GM20431 (cell line): Measurements from ENCODE around the gene ZNF174.

Experiments used
- in situ Hi-C: fragments of 300-500 bp; cut with MseI, MboI; formaldehyde crosslinking; loops from one replicate; pipeline ENCODE4 v1.15.0; 2020; ENCODE audit warnings: low sequenced_read_pairs; ENCODE audit not compliant: unreplicated experiment

The ZNF174 gene

DNA sequence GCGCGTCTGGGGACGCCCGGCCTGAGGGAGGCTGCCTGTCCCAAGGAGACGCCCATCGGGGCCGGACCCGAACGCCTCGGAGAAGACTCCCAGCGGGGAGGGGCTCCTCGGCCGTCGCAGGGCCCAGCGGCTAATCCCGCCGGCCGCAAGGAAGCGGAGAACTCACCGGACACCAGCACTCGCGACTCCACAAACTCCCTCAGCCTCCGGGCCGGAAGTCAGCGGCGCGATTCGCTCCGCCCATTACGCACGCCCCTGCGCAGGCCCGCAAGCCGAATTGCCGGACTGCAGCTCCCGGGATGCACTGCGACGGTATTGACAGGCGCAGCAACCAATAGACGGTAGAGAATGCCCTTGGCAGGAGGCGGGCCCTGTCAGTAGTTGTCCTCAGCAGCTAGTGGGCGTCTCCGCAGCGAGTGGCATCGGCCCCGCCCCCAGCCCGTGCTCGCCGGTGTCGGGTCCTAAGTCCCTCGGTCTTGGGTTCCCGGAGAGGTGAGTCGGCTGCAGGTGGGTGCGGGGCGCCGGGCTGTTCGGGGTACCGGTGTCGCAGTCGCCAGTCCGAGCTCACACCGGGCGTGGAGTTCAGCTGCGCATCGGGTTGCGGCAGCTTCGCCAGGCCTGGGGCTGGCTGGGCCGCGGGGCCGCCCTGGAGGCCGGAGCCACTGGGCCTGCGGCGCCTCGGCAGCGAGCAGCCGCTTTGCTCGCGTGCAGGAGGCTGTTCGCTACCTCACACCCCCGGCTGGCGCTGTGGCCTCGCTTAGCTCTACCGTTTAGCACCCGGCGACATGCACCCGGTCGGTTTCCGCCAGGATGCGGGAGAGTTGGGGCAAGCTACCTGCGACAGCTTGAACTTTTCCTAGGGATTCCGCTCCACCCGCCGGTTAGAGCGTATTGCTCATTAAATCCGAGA lies at the start of gene ZNF174, which contains the start of gene ZSCAN32:
Gene ZNF174, plus strand, starts transcription at position 437 of the 910 bp plus-strand sequence. CDS start 790 bp downstream, outside the sequence.
Gene ZSCAN32, minus strand, starts transcription at position 226 of the 910 bp plus-strand sequence. CDS start 3,447 bp downstream, outside the sequence.
- in situ Hi-C loops: no loop called here

DNA sequence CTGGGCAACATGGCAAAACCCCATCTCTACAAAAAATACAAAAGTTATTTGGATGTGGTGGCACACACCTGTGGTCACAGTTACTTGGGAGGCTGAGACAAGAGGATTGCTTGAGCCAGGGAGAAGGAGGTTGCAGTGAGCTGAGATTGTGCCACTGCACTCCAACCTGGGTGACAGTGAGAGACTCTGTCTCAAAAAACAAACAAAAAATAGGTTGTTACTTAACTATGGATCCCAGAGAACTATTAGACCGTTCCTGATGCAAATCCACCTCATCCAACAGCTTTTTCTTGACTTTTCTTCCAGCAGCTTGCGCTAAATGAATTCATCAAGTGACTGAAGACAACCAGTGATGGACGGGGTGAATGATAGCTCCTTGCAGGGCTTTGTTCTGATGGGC lies 45.4 kb upstream of the ZNF174 start, which contains the start of gene OR2C1:
Gene OR2C1, plus strand, starts transcription at position 301 of the 400 bp plus-strand sequence. Its CDS starts 52 bp downstream, at position 353.
- in situ Hi-C loops: no loop called here

DNA sequence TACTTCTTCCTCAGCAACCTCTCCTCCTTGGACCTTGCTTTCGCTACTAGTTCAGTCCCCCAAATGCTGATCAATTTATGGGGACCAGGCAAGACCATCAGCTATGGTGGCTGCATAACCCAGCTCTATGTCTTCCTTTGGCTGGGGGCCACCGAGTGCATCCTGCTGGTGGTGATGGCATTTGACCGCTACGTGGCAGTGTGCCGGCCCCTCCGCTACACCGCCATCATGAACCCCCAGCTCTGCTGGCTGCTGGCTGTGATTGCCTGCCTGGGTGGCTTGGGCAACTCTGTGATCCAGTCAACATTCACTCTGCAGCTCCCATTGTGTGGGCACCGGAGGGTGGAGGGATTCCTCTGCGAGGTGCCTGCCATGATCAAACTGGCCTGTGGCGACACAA lies 44.9 kb upstream of the ZNF174 start:
- in situ Hi-C loops: no loop called here

DNA sequence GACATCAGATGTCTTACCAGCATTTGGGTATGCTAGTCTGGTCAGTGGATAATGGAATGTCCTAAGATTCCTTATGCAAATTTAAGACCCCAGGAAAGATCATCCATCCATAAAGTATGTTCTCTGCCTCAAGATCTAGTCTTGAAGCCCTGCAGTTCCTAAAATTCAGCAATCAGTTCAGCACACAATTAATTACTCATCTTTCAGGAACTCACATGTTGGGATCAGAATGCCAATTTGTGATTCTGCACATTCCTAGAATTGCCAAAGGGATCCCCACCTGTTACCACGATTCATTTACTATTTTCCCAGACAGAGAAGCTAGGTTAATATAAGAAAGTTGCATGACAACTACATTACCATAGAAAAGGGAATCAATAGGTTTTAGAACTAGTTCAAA lies 42.1 kb upstream of the ZNF174 start:
- in situ Hi-C loops: no loop called here

DNA sequence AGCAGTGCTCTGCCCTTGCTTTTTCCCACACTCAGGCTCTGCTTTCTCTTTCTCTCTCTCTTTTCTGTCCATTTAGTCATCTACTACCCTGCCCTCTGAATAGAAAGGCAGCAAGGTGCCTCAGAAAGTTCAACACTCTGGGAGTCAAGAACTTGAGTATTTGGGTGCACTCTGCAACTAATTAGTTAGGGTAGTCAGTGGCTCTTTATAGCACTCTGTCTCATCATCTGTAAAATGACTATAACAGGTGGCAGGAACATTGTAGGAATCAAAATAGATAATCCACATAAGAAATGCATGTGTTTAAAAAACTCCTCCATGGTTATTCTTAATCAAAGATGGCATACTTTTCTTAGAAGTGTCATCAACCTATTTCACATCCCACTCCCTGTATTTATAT lies 38.1 kb upstream of the ZNF174 start:
- in situ Hi-C loops: no loop called here

DNA sequence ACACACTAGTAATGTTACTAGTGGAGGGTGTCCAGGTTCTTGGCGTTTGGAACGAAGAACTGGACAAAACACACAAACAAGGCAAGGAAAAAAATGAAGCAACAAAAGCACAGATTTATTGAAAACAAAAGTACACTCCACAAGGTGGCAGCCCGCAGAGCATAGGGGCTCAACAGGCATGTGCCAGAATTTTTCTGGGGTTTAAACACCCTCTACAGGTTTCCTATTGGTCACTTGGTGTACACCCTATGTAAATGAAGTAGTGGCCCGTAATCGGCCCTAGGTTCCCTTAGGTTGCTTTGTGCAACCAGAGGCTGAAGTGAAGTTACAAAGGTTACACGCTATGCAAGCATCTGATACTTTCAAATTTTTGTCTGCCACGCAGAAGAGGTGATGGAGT lies 37.2 kb upstream of the ZNF174 start:
- in situ Hi-C loops: no loop called here

DNA sequence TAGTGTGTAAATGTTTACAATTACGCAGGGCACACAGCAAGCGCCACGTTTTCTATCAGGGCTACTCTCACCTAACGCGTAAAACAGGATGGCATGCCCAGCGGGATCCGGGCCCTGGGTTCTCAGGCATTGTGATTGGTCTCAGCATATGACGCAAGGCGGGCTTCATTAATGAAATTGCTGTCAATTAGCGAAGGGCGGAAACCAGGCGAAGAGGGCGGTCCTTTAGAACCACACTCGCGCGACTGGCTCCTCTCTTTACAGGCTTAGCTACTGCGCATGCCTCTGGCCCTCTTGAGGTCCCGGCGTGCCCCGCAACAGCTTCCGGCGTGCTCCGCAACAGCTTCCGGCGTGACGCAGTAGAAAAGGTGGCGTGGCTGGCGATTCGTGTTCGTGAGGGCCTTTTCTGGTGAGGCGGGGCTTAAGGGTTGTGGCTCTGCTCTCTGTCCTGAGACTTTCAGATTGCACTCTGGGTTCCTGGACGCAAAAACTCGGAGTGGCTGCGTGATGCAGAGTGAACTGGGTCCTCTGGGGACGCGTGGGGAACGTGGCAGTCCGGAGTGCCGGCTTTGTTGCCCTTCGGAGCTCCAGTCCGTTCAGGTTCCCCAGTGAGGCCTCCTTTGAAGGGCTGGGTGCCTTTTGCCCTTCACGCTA lies 36.1 kb upstream of the ZNF174 start:
- in situ Hi-C loops: no loop called here

DNA sequence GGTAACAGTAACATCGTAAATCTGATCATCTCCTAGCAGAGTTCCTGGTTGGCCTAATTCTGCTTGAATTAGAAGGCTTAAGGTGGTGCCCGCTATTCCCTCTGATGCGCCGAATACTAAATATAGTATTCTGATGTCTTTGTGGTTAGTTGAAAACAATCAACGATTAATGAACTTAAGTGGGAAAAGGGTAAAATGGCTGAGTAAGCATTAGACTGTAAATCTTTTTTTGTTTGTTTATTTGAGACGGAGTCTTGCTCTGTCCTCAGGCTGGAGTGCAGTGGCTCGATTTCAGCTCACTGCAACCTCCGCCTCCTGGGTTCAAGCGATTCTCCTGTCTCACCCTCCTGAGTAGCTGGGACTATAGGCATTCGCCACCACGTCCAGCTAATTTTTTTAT lies 31.9 kb upstream of the ZNF174 start:
- in situ Hi-C loops: no loop called here

DNA sequence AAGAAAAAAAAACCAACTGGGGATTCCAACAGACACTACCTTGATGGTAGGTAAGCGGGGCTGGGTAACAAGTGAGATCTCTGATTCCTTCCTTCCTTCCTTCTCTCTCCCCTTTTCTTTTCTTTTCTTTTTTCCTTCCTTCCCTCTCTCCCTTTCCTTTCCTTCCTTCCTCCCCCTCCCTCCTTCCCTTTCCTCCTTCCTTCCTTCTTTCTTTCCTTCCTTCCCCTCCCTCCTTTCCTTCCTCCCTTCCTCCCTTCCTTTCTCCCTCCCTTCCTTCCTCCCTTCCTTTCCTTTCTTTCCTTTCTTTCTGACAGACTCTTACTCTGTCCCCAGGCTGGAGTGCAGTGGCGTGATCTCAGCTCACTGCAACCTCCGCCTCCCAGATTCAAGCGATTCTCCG lies 25.3 kb upstream of the ZNF174 start:
- in situ Hi-C loops: no loop called here

DNA sequence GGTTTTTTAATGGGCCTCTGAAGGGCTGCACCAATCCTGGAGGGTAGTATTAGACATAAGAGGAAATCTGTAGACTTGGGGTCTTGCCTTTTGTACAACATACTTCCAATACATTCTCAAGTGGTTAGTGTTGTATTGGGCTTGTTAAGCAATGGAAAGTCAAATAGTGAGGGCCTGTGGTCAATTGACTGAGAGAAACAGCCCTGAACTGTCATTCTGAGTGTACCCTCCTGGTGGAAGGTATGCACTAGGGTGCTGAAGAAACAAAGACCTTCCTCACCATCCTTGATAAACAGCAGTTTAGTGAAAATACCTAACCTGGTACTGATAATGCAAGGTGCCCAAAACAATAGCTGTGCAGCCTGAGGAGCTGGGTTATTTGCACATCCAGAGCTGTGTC lies 23.1 kb upstream of the ZNF174 start:
- in situ Hi-C loops: no loop called here

DNA sequence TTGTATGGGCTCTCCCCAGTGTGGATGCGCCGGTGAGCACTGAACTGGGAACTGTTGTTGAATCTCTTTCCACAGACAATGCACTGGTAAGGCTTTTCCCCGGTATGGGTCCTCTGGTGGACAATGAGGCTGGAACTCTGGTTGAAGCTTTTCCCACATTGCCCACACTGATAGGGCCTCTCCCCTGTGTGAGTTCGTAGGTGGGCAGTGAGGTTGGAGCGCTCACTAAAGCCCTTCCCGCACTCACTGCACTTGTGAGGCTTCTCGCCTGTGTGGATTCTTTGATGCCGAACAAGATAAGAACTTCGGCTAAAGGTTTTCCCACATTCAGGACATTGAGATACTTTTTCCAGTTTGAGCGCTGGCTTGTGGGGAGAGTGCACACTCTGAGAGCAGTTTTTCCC lies 18.0 kb upstream of the ZNF174 start:
- in situ Hi-C loops: no loop called here

DNA sequence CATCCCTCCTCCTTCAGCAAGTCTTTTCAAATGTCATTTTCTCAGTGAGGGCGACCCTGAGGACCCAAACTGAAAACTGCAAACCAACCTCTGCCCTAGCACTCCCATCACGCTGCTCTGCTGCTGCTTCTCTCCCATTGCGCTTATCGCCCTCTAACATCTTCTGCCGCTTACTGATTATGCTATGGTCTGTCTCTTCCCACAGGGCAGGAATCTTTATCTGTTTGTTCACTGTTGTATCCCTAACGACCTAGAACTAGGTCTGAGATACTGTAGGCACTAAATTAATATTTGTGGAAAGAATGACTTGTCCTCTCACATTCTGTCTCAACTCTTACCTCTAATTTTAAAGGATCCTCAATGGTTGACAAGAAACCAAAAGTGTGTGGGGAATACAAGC lies 12.7 kb upstream of the ZNF174 start:
- in situ Hi-C loops: no loop called here

DNA sequence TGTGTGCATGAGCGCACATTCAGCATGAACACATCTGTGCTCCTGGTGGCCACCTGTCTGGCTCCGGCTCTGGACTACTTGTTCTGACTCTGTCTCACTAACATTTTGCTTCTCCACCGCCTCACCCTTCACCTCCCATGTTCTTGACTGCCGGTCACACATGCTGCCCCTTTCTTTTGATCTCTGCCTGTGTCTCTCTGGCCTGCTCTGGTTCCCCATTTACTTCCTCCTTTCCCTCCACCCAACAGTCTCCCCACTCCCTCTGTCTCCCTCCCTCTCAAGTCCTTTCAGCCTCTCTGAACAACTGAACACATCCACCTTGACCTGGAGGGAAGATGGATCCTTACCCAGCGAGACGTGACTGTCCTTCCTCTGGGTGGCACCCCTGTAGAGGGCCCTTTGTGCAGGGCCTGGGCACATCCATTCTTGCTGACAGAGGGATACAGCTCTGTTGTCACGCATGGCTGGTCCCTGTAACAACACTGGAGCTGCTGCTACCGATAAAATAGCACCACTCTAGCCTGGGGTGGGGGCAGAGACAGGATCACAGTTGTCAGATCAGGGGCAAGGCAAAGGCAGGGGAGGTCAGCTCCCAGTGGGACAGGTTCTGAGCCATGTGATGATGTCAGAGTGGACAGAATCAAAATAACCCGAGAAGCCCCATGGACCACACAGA lies 11.2 kb upstream of the ZNF174 start:
- in situ Hi-C loops: no loop called here

DNA sequence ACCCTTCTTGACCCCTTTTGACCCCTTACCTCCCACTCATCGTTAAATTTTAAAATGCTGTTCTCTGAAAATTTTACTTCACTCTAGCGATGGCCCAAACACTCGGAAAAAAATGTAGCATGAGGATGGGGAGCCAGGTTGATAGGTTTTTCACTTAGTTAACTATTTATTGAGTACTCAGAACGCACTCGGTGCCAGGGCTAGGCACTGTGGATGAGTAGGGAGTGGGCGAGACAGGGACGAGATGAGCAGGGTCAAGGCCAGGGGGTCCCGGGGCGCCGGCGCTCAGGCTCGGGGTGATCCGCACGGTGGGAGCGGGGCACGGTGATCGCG lies 603 bp upstream of the ZNF174 start:
- in situ Hi-C loops: no loop called here

DNA sequence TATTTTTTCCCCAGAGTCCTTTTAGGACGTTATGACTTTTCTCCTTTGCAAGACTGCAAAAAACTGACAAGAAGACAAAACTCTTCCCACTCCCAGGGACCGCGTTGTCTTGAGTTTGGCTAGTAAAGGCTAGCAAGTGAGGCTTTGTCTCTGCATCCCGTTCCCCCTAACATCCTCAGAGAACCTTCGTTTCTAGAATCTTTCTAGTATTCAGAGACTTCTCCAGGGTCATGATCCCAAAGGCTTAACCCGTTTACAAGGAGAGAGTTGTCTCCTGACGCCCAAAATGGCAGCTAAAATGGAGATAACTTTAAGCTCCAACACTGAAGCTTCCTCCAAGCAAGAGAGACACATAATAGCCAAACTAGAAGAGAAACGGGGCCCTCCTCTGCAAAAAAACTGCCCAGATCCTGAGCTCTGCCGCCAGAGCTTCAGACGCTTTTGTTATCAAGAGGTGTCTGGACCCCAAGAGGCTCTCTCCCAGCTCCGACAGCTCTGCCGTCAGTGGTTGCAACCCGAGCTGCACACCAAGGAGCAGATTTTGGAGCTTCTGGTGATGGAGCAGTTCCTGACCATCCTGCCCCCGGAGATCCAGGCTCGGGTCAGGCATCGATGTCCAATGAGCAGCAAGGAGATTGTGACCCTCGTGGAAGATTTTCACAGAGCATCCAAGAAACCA lies 843 bp downstream of the ZNF174 start:
- in situ Hi-C loops: no loop called here

DNA sequence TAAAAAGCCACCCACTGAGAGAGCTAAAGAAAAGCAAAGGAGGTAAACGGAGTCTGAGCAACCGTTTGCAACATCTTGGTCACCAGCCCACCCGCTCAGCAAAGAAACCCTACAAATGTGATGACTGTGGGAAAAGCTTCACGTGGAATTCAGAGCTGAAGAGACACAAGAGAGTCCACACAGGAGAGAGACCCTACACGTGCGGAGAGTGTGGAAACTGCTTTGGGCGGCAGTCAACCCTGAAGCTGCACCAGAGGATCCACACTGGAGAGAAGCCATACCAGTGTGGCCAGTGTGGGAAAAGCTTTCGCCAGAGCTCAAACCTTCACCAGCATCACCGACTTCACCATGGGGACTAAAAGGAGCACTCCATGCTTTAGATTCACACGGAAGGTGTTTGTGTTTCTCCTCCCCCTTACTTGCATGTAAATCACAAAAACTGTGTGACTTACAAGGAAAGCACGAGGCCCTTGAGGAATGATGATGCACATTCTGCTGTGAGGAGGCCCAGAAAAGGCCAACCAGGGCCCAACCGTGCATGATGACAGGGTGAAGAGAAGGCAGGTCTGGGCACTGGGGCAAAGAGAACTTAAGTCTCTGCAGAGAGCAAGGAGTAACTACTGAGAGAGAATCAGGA lies 7.7 kb downstream of the ZNF174 start:
- in situ Hi-C loops: no loop called here

DNA sequence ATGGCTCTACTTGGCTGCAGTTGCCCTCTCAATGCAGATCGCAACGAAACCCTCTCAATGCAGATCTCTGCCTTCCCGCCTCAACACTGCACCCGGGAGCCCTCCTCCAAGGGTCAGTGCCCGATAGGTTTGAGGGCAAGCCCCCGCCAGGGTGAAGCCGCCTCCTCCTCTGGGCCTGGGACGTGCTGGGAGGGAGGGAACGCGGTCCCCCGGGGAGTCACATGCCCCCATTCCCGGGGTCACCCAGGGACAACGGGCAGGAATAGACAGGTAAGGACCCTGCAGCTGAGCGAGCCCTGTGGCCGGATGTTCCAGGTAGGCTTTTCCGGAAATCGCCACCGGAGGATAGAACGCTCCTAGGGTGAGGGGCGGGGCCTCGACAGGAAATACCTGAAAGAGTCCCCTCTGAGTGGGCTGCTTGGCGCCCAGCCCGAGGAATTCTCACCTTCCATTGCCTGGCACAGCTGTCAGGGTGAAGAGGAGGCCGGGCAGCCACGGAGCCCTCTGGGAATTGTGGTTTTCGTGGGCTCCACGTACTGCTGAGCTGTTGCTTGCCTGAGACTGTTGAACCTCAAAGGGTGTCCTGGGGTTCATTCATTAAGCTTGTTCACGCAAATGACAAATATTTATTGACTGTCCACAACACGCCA lies 12.8 kb downstream of the ZNF174 start:
- in situ Hi-C loops: no loop called here

DNA sequence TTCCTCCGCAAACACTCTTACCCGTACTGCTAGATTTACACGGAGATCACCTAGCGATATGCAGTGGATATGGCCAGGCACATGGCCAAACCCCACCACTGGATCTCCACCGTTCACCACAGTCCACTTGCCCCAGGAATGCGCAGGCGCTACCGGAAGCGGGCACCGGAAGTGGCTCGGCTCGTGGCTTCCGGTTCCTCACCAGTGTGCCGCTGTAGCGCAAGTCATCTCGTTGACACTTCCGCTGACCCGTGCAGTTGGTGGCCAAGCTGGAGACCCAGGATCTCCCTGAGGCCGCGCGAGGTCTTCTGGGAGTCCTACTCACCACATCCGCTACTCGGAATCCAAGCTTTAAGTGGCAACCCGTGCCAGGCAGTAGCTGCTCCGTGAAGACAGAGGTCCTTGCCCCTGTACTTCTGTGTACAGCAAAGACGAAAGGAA lies 30.8 kb downstream of the ZNF174 start:
- in situ Hi-C loops: no loop called here

DNA sequence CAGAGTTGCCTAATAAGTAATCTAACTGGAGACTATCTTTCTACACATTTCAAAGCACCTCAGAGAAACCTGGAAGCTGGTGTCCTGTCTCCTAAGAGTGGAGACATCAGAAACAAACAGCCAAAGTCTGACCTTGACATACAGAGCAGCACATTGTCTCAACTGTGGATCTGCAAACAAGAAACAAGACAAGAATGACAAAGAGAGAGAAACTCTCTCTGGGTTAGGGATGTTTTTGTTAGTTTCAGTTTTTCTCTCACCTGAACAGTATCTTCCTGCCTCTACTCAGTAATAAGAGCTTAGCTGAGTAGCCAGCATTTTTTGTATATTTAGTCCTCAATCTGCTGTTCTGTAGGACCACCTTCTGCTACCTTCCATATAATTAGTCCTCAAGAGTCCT lies 33.4 kb downstream of the ZNF174 start:
- in situ Hi-C loops: no loop called here
